GM21447 (cell line): ENCODE measurements around the gene VPS11.
"Not testable (repeated sequence)": the region's sequence is repeated elsewhere in the genome, so short reads cannot be mapped to it uniquely, and the experiment has no call there.

Experiments used
- ATAC-seq: cut with Tn5 transposase; IDR thresholded peaks from one replicate; pipeline ENCODE4 v1.9.1; 2021; ENCODE audit not compliant: unreplicated experiment

VPS11 gene

GRCh38 chr11:119101759-119102423, 34.3 kb downstream of the VPS11 start, which contains the start of gene DPAGT1:
TSS of gene DPAGT1 (minus strand) at chr11:119101853. CDS start at chr11:119101655, 198 bp downstream.
- ATAC-seq: peak; percentile 81

- not testable (repeated sequence) for ATAC-seq
Observed at GRCh38 chr11:119103161-119103664, 35.6 kb downstream of the VPS11 start.

- ATAC-seq: no peak
Observed at GRCh38 chr11:119103793-119104192, 36.2 kb downstream of the VPS11 start.

- peak; percentile 56 for ATAC-seq
Observed at GRCh38 chr11:119106564-119107537, 39.2 kb downstream of the VPS11 start, which contains the start of gene C2CD2L. TSS of gene C2CD2L (plus strand) at chr11:119107344. CDS start at chr11:119107742, 398 bp downstream.

- ATAC-seq: peak; percentile 7
Observed at GRCh38 chr11:119107538-119108145, 40.0 kb downstream of the VPS11 start.

- no peak for ATAC-seq
Observed at GRCh38 chr11:119108146-119108856, 40.7 kb downstream of the VPS11 start.

GRCh38 chr11:119108857-119109221, 41.2 kb downstream of the VPS11 start:
- no peak for ATAC-seq

GRCh38 chr11:119109843-119110242, 42.2 kb downstream of the VPS11 start:
- ATAC-seq: no peak

GRCh38 chr11:119110439-119110838, 42.8 kb downstream of the VPS11 start:
- no peak for ATAC-seq

- no peak for ATAC-seq
Observed at GRCh38 chr11:119111361-119111925, 43.8 kb downstream of the VPS11 start.

GRCh38 chr11:119112314-119113020, 44.8 kb downstream of the VPS11 start:
- no peak for ATAC-seq

- ATAC-seq: no peak
Observed at GRCh38 chr11:119113716-119114115, 46.1 kb downstream of the VPS11 start.

- ATAC-seq: no peak
Observed at GRCh38 chr11:119114351-119114750, 46.7 kb downstream of the VPS11 start.

GRCh38 chr11:119115484-119116234, 48.0 kb downstream of the VPS11 start:
- no peak for ATAC-seq

GRCh38 chr11:119116235-119116594, 48.6 kb downstream of the VPS11 start:
- ATAC-seq: no peak

- ATAC-seq: no peak
Observed at GRCh38 chr11:119116601-119117000, 49.0 kb downstream of the VPS11 start.

GRCh38 chr11:119117004-119117706, 49.5 kb downstream of the VPS11 start:
- no peak for ATAC-seq

- no peak for ATAC-seq
Observed at GRCh38 chr11:119118227-119118626, 50.6 kb downstream of the VPS11 start.
